GM19193 (cell line): ENCODE data around the gene PELI2.

Experiments
- POLR2A ChIP-seq: IDR thresholded peaks from 4 replicates; pipeline ENCODE4 v1.6.1; 2011; ENCODE audit not compliant: insufficient read depth, insufficient read length; ENCODE audit errors: extremely low read depth

Gene PELI2

GRCh38 chr14:56145965-56146364 lies 27.8 kb downstream of the PELI2 start:
- no peak for TF ChIP-seq POLR2A

- TF ChIP-seq POLR2A = no peak
These were observed 29.2 kb downstream of the PELI2 start for GRCh38 chr14:56147449-56147848.

- TF ChIP-seq POLR2A = no peak
These were observed 30.0 kb downstream of the PELI2 start for GRCh38 chr14:56147986-56148901.

- TF ChIP-seq POLR2A = no peak
These were observed 30.9 kb downstream of the PELI2 start for GRCh38 chr14:56149151-56149550.

DNA sequence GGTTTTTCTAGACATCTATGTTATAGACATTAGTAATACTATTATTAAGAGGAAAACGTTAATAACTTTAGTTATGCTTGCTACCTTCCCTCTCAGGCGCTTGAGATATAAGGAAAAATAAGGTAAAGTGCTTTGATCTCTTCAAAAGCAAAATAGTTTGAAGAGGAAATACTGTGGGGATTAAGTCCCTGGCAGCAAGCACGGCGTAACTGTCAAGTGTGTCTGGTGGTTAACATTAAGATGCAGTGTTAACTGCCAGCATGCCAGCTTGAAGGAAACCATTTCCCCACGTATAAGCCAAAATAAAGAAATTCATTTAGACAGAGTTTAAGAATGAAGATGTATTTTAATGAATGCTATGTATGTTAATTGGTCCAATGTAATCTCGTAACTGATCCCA lies 31.8 kb downstream of the PELI2 start:
- no peak for TF ChIP-seq POLR2A

DNA sequence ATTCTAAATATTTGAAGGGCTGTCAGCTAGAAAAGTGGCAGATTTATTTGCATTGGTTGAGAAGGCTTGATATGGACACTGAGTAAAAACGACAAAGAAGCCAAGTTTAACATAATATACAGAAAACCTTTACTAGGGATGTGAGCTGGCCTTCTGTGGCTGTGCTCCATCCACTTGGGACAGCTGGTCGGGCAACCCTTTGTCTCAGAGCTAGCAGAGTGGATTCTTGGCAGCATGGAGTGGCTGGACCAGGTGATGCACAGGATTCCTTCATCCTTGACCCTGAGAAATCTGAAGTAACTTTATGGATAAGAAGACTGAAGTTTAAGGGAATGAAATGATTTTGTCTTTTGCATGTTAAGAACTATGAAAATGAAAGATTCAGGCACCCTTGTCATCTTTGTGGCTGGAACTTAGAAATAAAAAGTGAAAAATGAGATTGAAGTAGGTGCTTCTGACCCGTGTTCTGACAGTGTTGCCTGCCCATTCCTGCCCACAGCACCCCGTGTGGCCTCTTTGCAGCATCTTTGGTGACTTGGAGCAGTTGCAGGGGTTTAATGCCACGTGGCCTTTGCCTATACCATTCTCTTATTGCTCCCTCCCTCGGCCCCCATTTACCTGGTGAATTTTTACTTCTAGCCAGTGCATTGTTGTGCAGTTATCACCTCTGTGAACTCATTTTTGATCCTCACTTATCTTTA lies 32.6 kb downstream of the PELI2 start:
- TF ChIP-seq POLR2A = no peak

- TF ChIP-seq POLR2A = no peak
These were observed 34.0 kb downstream of the PELI2 start for GRCh38 chr14:56152221-56152620.

GRCh38 chr14:56153267-56153666 lies 35.1 kb downstream of the PELI2 start:
- no peak for TF ChIP-seq POLR2A

- TF ChIP-seq POLR2A = no peak
These were observed 36.1 kb downstream of the PELI2 start for GRCh38 chr14:56154321-56154720.

DNA sequence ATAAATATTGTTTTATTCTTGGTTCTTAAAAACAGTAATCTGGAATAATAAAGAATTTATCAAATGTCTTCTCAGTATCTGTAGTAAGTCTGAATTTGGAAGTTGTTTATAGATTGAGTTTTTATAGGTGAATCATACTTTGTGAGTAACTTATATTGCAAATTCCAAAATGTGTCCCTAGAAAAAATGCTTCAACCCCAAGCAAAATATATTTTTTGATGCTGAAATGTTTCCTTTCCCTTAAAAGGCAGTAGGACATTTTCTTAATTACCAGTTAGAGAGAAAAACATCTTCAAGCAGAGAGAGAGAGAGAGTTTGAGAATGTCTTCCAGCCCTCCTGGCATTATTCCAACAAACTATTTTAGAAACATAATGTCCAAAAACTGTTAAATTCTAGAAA lies 37.9 kb downstream of the PELI2 start:
- no peak for TF ChIP-seq POLR2A

DNA sequence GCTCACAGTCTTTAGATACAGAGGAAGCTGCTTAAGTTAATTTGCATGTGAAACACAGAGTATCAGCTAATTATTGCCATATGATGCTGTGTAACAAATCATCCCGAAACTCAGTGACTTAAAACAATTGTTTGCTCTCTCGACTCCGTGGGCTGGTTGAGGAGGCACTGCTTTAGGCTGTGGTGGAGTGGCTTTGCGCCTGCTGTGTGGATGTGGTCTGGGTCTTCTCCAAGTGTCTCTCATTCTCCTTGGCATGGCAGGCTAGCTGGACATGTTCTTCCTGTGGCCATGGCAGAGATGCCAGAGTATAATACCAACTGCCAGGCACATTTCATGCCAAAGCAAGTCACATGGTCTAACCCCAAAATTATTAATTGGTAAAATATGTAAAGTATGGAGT lies 40.9 kb downstream of the PELI2 start:
- TF ChIP-seq POLR2A = no peak

- TF ChIP-seq POLR2A = no peak
These were observed 41.9 kb downstream of the PELI2 start for GRCh38 chr14:56160088-56160487.

DNA sequence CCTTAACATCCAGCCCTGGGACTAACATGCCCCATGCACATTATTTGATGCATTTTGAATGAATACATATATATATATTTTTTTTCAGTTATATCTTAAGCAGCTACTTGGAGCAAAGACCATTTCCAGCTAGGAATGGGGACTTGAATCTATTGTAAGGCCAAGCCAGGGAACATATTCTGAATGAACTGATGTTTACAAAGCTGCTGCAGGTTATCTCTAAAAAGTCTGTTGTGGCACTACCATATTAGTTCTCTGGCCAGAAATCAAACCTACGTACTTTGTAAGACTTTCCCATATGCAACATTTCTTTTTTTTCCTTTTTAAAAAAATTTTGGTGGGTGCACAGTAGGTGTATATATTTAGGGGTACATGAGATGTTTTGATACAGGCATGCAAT lies 43.4 kb downstream of the PELI2 start:
- TF ChIP-seq POLR2A = no peak

DNA sequence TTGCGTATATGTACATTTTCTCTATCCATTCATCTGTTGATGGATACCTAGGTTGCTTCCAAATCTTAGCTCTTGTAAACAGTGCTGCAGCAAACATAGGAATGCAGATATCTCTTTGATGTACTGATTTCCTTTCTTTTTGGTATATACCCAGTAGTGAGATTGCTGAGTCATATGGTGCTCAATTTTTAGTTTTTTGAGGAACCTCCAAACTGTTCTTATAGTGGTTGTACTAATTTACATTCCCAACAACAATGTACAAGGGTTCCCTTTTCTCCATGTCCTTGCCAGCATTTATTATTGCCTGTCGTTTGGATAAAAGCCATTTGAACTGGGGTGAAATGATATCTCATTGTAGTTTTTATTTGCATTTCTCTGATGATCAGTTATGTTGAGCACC lies 44.3 kb downstream of the PELI2 start:
- TF ChIP-seq POLR2A = no peak

GRCh38 chr14:56168007-56168616 lies 49.9 kb downstream of the PELI2 start:
- TF ChIP-seq POLR2A = no peak

GRCh38 chr14:56170028-56170427 lies 51.8 kb downstream of the PELI2 start:
- TF ChIP-seq POLR2A = no peak

GRCh38 chr14:56170877-56171422 lies 52.7 kb downstream of the PELI2 start:
- no peak for TF ChIP-seq POLR2A
